GM12878 (cell line): ENCODE data around the gene SLC43A3.

ENCODE experiments used
- CEBPB ChIP-seq, 2 experiments: fragments of 150-350 bp in 1 of 2; IDR thresholded peaks; 2 replicates each; pipeline ENCODE4 v1.6.1; 2012 to 2014; ENCODE audit warnings: low read depth in 2 of 2, low read length in 2 of 2, borderline replicate concordance in 1 of 2, inconsistent platforms in 1 of 2
- EZH2 ChIP-seq: IDR thresholded peaks from 2 replicates; pipeline ENCODE4 v1.6.1; 2012; ENCODE audit warnings: low read depth, mild to moderate bottlenecking, control low read depth, inconsistent platforms, low read length, borderline replicate concordance; ENCODE audit not compliant: control insufficient read depth
- JUND ChIP-seq: IDR thresholded peaks from 2 replicates; pipeline ENCODE4 v1.6.1; 2012; ENCODE audit warnings: low read depth, mild to moderate bottlenecking, low read length, improper control_type of control experiment, moderate library complexity
- POLR2A ChIP-seq: IDR thresholded peaks from 2 replicates; pipeline ENCODE4 v1.6.1; 2011; ENCODE audit warnings: low read depth, mild to moderate bottlenecking, low read length
- SIN3A ChIP-seq: IDR thresholded peaks from 2 replicates; pipeline ENCODE4 v1.6.1; 2012; ENCODE audit warnings: low read depth, low read length, improper control_type of control experiment

GRCh38 chr11:57359896-57360690 lies 66.8 kb downstream of the SLC43A3 start:
- no peak for TF ChIP-seq JUND
- no peak for TF ChIP-seq EZH2
- TF ChIP-seq SIN3A, result no peak
- TF ChIP-seq CEBPB (IDR thresholded peaks at IDR 0.05; ENCODE audit: borderline replicate concordance in 1 of 2, low read depth in 2 of 2, low read length in 2 of 2), result no peak
- no peak for TF ChIP-seq POLR2A
